ENCODE data around the gene ZNF287.

Gene ZNF287

DNA sequence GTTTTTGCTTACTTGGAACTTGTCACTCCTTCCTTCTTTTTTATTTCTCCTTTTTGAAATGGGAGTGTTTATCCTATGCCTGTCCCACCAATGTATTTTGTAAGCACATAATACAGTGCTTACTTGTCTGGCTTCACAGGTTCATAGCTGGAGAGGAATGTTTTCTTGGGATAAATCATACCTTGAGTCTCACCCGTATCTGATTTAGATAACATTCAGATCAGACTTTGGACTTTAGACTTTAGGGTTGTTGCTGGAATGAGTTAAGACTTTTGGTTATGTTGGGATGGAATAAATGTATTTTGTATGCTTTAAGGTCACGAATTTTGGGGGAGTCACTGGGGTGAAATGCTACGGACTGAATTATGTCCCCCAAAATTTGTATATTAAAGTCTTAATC, 64.0 kb downstream of the ZNF287 start:
- DNase-seq, result no peak
- TF ChIP-seq GATA1 (IDR thresholded peaks at IDR 0.05; ENCODE audit: low read depth, low read length) (no peak), POLR2A (IDR thresholded peaks at IDR 0.05; ENCODE audit: low read length) (no peak)
